ENCODE data around the gene ATXN1.

The ATXN1 gene

GRCh38 chr6:16746401-16746800 lies 14.9 kb downstream of the ATXN1 start:
- H3K36me3 ChIP-seq (replicated peaks; ENCODE audit: low read depth, low read length), result no peaks in the 10 kb centered on the region
- no peak overlapping the region for H3K27ac ChIP-seq (ENCODE audit: low read length)
- H3K4me1 ChIP-seq (ENCODE audit: low read length), result no peaks in the 10 kb centered on the region
- no peak overlapping the region for H3K4me3 ChIP-seq (ENCODE audit: low read length)
- H3K27me3 ChIP-seq (ENCODE audit: low read depth, low read length), result peaks cover 3% of the 10 kb centered on the region; the same call in 1 of the 2 replicates
- H2AFZ ChIP-seq (ENCODE audit: low read depth, low read length), result no peak overlapping the region
- no peaks in the 10 kb centered on the region for H3K79me2 ChIP-seq (ENCODE audit: low read length)
- no peak overlapping the region for H3K4me2 ChIP-seq (ENCODE audit: low read length)
- no peaks in the 10 kb centered on the region for H4K20me1 ChIP-seq (ENCODE audit: insufficient read depth, low read length)
- TF ChIP-seq EZH2phosphoT487 (IDR thresholded peaks at IDR 0.05; ENCODE audit: low read depth) (no peak), CTCF (IDR thresholded peaks at IDR 0.05; ENCODE audit: low read depth, low read length) (no peak)
- no peak overlapping the region for H3K9ac ChIP-seq (ENCODE audit: low read length)
- H3K9me3 ChIP-seq (ENCODE audit: insufficient read depth, low read length), result no peaks in the 10 kb centered on the region

- H3K9me3 ChIP-seq (ENCODE audit: insufficient read depth, low read length), result no peaks in the 10 kb centered on the region
- no peak overlapping the region for H3K27ac ChIP-seq (ENCODE audit: low read length)
- H3K9ac ChIP-seq (ENCODE audit: low read length), result no peak overlapping the region
- no peak overlapping the region for H2AFZ ChIP-seq (ENCODE audit: low read depth, low read length)
- H3K79me2 ChIP-seq (ENCODE audit: low read length), result no peaks in the 10 kb centered on the region
- no peak for TF ChIP-seq CTCF (IDR thresholded peaks at IDR 0.05; ENCODE audit: low read depth, low read length)
- TF ChIP-seq EZH2phosphoT487 (IDR thresholded peaks at IDR 0.05; ENCODE audit: low read depth), result no peak
- H3K4me1 ChIP-seq (ENCODE audit: low read length), result no peaks in the 10 kb centered on the region
- H3K27me3 ChIP-seq (ENCODE audit: low read depth, low read length), result peaks cover 5% of the 10 kb centered on the region
- H3K36me3 ChIP-seq (replicated peaks; ENCODE audit: low read depth, low read length), result no peaks in the 10 kb centered on the region
- no peaks in the 10 kb centered on the region for H4K20me1 ChIP-seq (ENCODE audit: insufficient read depth, low read length)
- H3K4me2 ChIP-seq (ENCODE audit: low read length), result no peak overlapping the region
- H3K4me3 ChIP-seq (ENCODE audit: low read length), result no peak overlapping the region
Observed at GRCh38 chr6:16743664-16744210, 17.5 kb downstream of the ATXN1 start.

- Histone ChIP-seq H3K36me3 (replicated peaks; ENCODE audit: low read depth, low read length) (no peaks in the 10 kb centered on the region), H3K4me1 (ENCODE audit: low read length) (no peaks in the 10 kb centered on the region), H3K9ac (ENCODE audit: low read length) (no peak overlapping the region), H4K20me1 (ENCODE audit: insufficient read depth, low read length) (no peaks in the 10 kb centered on the region), H3K4me3 (ENCODE audit: low read length) (no peak overlapping the region), H3K4me2 (ENCODE audit: low read length) (no peak overlapping the region), H2AFZ (ENCODE audit: low read depth, low read length) (no peak overlapping the region), H3K27me3 (ENCODE audit: low read depth, low read length) (peaks cover 13% of the 10 kb centered on the region), H3K79me2 (ENCODE audit: low read length) (no peaks in the 10 kb centered on the region), H3K9me3 (ENCODE audit: insufficient read depth, low read length) (no peaks in the 10 kb centered on the region), H3K27ac (ENCODE audit: low read length) (no peak overlapping the region)
- TF ChIP-seq EZH2phosphoT487 (IDR thresholded peaks at IDR 0.05; ENCODE audit: low read depth), result no peak
- no peak for TF ChIP-seq CTCF (IDR thresholded peaks at IDR 0.05; ENCODE audit: low read depth, low read length)
Observed at GRCh38 chr6:16742116-16742515, 19.1 kb downstream of the ATXN1 start.

GRCh38 chr6:16741112-16742016 lies 19.9 kb downstream of the ATXN1 start:
- Histone ChIP-seq H3K36me3 (replicated peaks; ENCODE audit: low read depth, low read length) (no peaks in the 10 kb centered on the region), H3K4me1 (ENCODE audit: low read length) (no peaks in the 10 kb centered on the region), H3K27me3 (ENCODE audit: low read depth, low read length) (peaks cover 15% of the 10 kb centered on the region), H2AFZ (ENCODE audit: low read depth, low read length) (no peak overlapping the region), H3K9me3 (ENCODE audit: insufficient read depth, low read length) (no peaks in the 10 kb centered on the region), H3K27ac (ENCODE audit: low read length) (no peak overlapping the region), H3K79me2 (ENCODE audit: low read length) (no peaks in the 10 kb centered on the region), H3K4me2 (ENCODE audit: low read length) (no peak overlapping the region), H3K4me3 (ENCODE audit: low read length) (no peak overlapping the region), H3K9ac (ENCODE audit: low read length) (no peak overlapping the region), H4K20me1 (ENCODE audit: insufficient read depth, low read length) (no peaks in the 10 kb centered on the region)
- TF ChIP-seq CTCF (IDR thresholded peaks at IDR 0.05; ENCODE audit: low read depth, low read length) (no peak), EZH2phosphoT487 (IDR thresholded peaks at IDR 0.05; ENCODE audit: low read depth) (no peak)
